Liver (tissue), 9 donors: ENCODE measurements around the gene KAZN. TPM values are rescaled to one million over a fixed set of nuclear protein-coding genes. Genes with fewer than 3 reads are reported as not detected.

ENCODE experiments used
- DNase-seq: peaks from one replicate; pipeline ENCODE4 v3.0.0-alpha.2; 2017; ENCODE audit warnings: low spot score
- H3K27ac ChIP-seq, 2 donors: one replicate each; pipeline ENCODE4 v1.7.0; 2013; ENCODE audit warnings: inconsistent platforms in 2 of 2, low read length in 2 of 2, control low read depth in 1 of 2, low read depth in 1 of 2, mild to moderate bottlenecking in 1 of 2
- H3K27me3 ChIP-seq, 4 donors: one replicate each; pipeline versions ENCODE4 v1.6.1 to v1.7.0; 2013; ENCODE audit warnings: low read length in 3 of 4, inconsistent platforms in 1 of 4, mild to moderate bottlenecking in 1 of 4, moderate library complexity in 1 of 4; ENCODE audit not compliant: control insufficient read depth in 4 of 4, insufficient read depth in 4 of 4
- H3K36me3 ChIP-seq, 4 donors: one replicate each; pipeline versions ENCODE4 v1.6.1 to v1.7.0; 2013; ENCODE audit warnings: low read length in 3 of 4, mild to moderate bottlenecking in 3 of 4, low read depth in 1 of 4, moderate library complexity in 1 of 4; ENCODE audit not compliant: control insufficient read depth in 4 of 4, insufficient read depth in 3 of 4
- H3K4me1 ChIP-seq, 4 donors: one replicate each; pipeline versions ENCODE4 v1.6.1 to v1.7.0; 2013; ENCODE audit warnings: low read length in 3 of 4, mild to moderate bottlenecking in 3 of 4, moderate library complexity in 1 of 4; ENCODE audit not compliant: control insufficient read depth in 4 of 4, insufficient read depth in 4 of 4
- H3K4me3 ChIP-seq, 3 donors: one replicate each; pipeline versions ENCODE4 v1.6.1 to v1.7.0; 2013; ENCODE audit warnings: low read length in 3 of 3, control low read depth in 1 of 3, low read depth in 1 of 3, mild to moderate bottlenecking in 1 of 3
- H3K9ac ChIP-seq, 2 donors: one replicate each; pipeline ENCODE4 v1.7.0; 2013; ENCODE audit warnings: low read length in 2 of 2, mild to moderate bottlenecking in 2 of 2, moderate library complexity in 2 of 2, control low read depth in 1 of 2, low read depth in 1 of 2
- H3K9me3 ChIP-seq, 4 donors: one replicate each; pipeline versions ENCODE4 v1.6.1 to v1.7.0; 2013; ENCODE audit warnings: low read length in 3 of 4; ENCODE audit not compliant: control insufficient read depth in 4 of 4
- ATF3 ChIP-seq: IDR thresholded peaks from 2 replicates; pipeline ENCODE4 v1.6.1; 2016; ENCODE audit warnings: antibody characterized with exemption
- CTCF ChIP-seq: fragments of 150-350 bp; IDR thresholded peaks from 2 replicates; pipeline ENCODE4 v1.5.1; 2017; ENCODE audit warnings: improper control_type of control experiment, low read depth, low read length; ENCODE audit not compliant: missing input control
- FOXA1 ChIP-seq: IDR thresholded peaks from 2 replicates; pipeline ENCODE4 v1.6.1; 2016; ENCODE audit warnings: antibody characterized with exemption
- FOXA2 ChIP-seq: IDR thresholded peaks from 2 replicates; pipeline ENCODE4 v1.6.1; 2016; ENCODE audit warnings: antibody characterized with exemption
- GABPA ChIP-seq, 2 donors: IDR thresholded peaks in 1 of 2; conservative IDR thresholded peaks in 1 of 2; 2 replicates each; pipeline ENCODE4 v1.6.1; 2016; ENCODE audit warnings: antibody characterized with exemption in 2 of 2, mild to moderate bottlenecking in 1 of 2, moderate library complexity in 1 of 2
- HNF4A ChIP-seq, 2 donors: conservative IDR thresholded peaks; 2 replicates each; pipeline ENCODE4 v1.6.1; 2016; ENCODE audit warnings: antibody characterized with exemption in 2 of 2, mild to moderate bottlenecking in 2 of 2
- HNF4G ChIP-seq: IDR thresholded peaks from 2 replicates; pipeline ENCODE4 v1.6.1; 2016; ENCODE audit warnings: antibody characterized with exemption
- JUND ChIP-seq, 2 donors: IDR thresholded peaks; 2 replicates each; pipeline ENCODE4 v1.6.1; 2016; ENCODE audit warnings: antibody characterized with exemption in 2 of 2
- MAX ChIP-seq: IDR thresholded peaks from 2 replicates; pipeline ENCODE4 v1.6.1; 2016; ENCODE audit warnings: antibody characterized with exemption
- NR2F2 ChIP-seq: IDR thresholded peaks from 2 replicates; pipeline ENCODE4 v1.6.1; 2016; ENCODE audit warnings: antibody characterized with exemption
- RXRA ChIP-seq, 2 donors: IDR thresholded peaks; 2 replicates each; pipeline ENCODE4 v1.6.1; 2017 to 2018; ENCODE audit warnings: antibody characterized with exemption in 2 of 2, mild to moderate bottlenecking in 1 of 2
- SP1 ChIP-seq: IDR thresholded peaks from 2 replicates; pipeline ENCODE4 v1.6.1; 2018; ENCODE audit warnings: antibody characterized with exemption, mild to moderate bottlenecking
- TAF1 ChIP-seq: conservative IDR thresholded peaks from 2 replicates; pipeline ENCODE4 v1.6.1; 2016; ENCODE audit warnings: antibody characterized with exemption, mild to moderate bottlenecking
- WGBS: extraction: QIAGEN DNeasy Blood & Tissue Kit; methylation state at CpG from one replicate; pipeline ENCODE4 v1.1.7; 2013; 5-methylcytosine and 5-hydroxymethylcytosine counted together
- polyA plus RNA-seq, 2 donors: library from polyadenylated mRNA; stranded (reverse) in 1 of 2; unstranded in 1 of 2; fragments of 200-250 nt in 1 of 2; fragments of >200 nt in 1 of 2; fragmentation: Nextera tagmentation in 1 of 2; extraction: Ambion mirVana in 1 of 2; gene quantifications; one replicate each; pipeline versions ENCODE4 v1.2.1 to v1.2.3, GENCODE V29; 2013 to 2015
- total RNA-seq, 2 donors: library from RNA; depleted of rRNA; stranded (reverse); fragments of >200 nt; gene quantifications; one replicate each; pipeline ENCODE4 v1.2.3, GENCODE V29; 2014
- TF ChIP-seq, protein P1 (sequence below): IDR thresholded peaks from 2 replicates; pipeline ENCODE4 v1.6.1; 2016; ENCODE audit warnings: antibody characterized with exemption, mild to moderate bottlenecking
- TF ChIP-seq, protein P2 (sequence below): IDR thresholded peaks from 2 replicates; pipeline ENCODE4 v1.6.1; 2016; ENCODE audit warnings: antibody characterized with exemption
- donor health status: healthy.
- donor health status: healthy.
- donor health status: healthy.
- donor health status: healthy.
- donor health status: healthy.

The KAZN gene
- total and polyA plus RNA-seq, 4 donors = 1.9 to 6.9 (median 2.4) TPM

GRCh38 chr1:14591600-14591999, 6.9 kb upstream of the KAZN start:
- WGBS = 87% methylated on average over 6 of the region's 6 CpGs
- peaks cover 0 to 9% (median 3%) of the 10 kb centered on the region in 4 donors for H3K27me3 ChIP-seq
- no peak for DNase-seq
- H3K4me3 ChIP-seq = no peak overlapping the region
- no peak overlapping the region for H3K27ac ChIP-seq
- no peaks in the 10 kb centered on the region for H3K4me1 ChIP-seq
- H3K9ac ChIP-seq = no peak overlapping the region
- H3K36me3 ChIP-seq = no peaks in the 10 kb centered on the region
- TF ChIP-seq NR2F2 = no peak
- no peak for TF ChIP-seq CTCF
- no peaks in the 10 kb centered on the region for H3K9me3 ChIP-seq

GRCh38 chr1:14592004-14592631, 6.4 kb upstream of the KAZN start:
- H3K4me3 ChIP-seq = no peak overlapping the region
- no peak for DNase-seq
- H3K36me3 ChIP-seq = no peaks in the 10 kb centered on the region
- H3K4me1 ChIP-seq = no peaks in the 10 kb centered on the region
- H3K9ac ChIP-seq = no peak overlapping the region
- H3K9me3 ChIP-seq = no peaks in the 10 kb centered on the region
- WGBS = 70% methylated on average over 9 of the region's 9 CpGs
- peaks cover 0 to 10% (median 5%) of the 10 kb centered on the region in 4 donors for H3K27me3 ChIP-seq
- TF ChIP-seq GABPA (IDR thresholded peaks at IDR 0.05 in 1 of 2, conservative IDR thresholded peaks at IDR 0.05 in 1 of 2) (no peak), HNF4A (conservative IDR thresholded peaks at IDR 0.05) (no peak), NR2F2 (no peak), FOXA2 (no peak), ATF3 (no peak), SP1 (no peak), MAX (no peak), FOXA1 (no peak), CTCF (no peak), JUND (IDR thresholded peaks at IDR 0.05) (no peak), HNF4G (no peak), RXRA (IDR thresholded peaks at IDR 0.05) (no peak), TAF1 (no peak)
- TF ChIP-seq, protein P1, sequence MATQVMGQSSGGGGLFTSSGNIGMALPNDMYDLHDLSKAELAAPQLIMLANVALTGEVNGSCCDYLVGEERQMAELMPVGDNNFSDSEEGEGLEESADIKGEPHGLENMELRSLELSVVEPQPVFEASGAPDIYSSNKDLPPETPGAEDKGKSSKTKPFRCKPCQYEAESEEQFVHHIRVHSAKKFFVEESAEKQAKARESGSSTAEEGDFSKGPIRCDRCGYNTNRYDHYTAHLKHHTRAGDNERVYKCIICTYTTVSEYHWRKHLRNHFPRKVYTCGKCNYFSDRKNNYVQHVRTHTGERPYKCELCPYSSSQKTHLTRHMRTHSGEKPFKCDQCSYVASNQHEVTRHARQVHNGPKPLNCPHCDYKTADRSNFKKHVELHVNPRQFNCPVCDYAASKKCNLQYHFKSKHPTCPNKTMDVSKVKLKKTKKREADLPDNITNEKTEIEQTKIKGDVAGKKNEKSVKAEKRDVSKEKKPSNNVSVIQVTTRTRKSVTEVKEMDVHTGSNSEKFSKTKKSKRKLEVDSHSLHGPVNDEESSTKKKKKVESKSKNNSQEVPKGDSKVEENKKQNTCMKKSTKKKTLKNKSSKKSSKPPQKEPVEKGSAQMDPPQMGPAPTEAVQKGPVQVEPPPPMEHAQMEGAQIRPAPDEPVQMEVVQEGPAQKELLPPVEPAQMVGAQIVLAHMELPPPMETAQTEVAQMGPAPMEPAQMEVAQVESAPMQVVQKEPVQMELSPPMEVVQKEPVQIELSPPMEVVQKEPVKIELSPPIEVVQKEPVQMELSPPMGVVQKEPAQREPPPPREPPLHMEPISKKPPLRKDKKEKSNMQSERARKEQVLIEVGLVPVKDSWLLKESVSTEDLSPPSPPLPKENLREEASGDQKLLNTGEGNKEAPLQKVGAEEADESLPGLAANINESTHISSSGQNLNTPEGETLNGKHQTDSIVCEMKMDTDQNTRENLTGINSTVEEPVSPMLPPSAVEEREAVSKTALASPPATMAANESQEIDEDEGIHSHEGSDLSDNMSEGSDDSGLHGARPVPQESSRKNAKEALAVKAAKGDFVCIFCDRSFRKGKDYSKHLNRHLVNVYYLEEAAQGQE = no peak
- TF ChIP-seq, protein P2, sequence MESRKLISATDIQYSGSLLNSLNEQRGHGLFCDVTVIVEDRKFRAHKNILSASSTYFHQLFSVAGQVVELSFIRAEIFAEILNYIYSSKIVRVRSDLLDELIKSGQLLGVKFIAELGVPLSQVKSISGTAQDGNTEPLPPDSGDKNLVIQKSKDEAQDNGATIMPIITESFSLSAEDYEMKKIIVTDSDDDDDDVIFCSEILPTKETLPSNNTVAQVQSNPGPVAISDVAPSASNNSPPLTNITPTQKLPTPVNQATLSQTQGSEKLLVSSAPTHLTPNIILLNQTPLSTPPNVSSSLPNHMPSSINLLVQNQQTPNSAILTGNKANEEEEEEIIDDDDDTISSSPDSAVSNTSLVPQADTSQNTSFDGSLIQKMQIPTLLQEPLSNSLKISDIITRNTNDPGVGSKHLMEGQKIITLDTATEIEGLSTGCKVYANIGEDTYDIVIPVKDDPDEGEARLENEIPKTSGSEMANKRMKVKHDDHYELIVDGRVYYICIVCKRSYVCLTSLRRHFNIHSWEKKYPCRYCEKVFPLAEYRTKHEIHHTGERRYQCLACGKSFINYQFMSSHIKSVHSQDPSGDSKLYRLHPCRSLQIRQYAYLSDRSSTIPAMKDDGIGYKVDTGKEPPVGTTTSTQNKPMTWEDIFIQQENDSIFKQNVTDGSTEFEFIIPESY = no peak
- H3K27ac ChIP-seq = no peak overlapping the region
